ENCODE measurements around the gene DPP3.

DNA sequence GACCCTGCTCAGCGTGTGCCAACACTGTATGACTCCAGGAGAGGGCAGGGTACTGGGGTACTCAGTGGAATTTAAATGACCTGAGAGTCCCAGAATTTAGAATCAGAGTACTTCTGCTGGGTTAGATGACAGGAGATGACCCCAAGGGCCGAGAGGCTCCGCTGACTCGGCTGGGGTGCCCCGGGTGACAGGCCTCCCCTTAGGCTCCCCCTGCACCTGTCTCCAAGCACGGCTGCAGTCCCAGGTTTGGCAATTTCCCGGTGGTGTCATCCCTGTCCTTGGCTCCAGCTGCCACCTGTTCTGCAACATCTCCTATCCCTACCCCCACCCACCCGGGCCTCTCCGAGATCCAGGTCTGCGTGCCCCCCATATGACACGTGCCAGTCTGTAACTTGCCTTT lies 67.8 kb downstream of the DPP3 start:
- TF ChIP-seq, protein P1, sequence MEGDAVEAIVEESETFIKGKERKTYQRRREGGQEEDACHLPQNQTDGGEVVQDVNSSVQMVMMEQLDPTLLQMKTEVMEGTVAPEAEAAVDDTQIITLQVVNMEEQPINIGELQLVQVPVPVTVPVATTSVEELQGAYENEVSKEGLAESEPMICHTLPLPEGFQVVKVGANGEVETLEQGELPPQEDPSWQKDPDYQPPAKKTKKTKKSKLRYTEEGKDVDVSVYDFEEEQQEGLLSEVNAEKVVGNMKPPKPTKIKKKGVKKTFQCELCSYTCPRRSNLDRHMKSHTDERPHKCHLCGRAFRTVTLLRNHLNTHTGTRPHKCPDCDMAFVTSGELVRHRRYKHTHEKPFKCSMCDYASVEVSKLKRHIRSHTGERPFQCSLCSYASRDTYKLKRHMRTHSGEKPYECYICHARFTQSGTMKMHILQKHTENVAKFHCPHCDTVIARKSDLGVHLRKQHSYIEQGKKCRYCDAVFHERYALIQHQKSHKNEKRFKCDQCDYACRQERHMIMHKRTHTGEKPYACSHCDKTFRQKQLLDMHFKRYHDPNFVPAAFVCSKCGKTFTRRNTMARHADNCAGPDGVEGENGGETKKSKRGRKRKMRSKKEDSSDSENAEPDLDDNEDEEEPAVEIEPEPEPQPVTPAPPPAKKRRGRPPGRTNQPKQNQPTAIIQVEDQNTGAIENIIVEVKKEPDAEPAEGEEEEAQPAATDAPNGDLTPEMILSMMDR (conservative IDR thresholded peaks at IDR 0.05; ENCODE audit: low read length): no peak
- no peak for TF ChIP-seq EZH2phosphoT487 (IDR thresholded peaks at IDR 0.05; ENCODE audit: borderline replicate concordance, low read depth, low read length)
